Stimulated activated CD4-positive, alpha-beta T cell treated with anti-CD3 and anti-CD28 coated beads, Interleukin-12 subunit alpha, Interleukin-12 subunit beta, amount 100 ng/mL, for 48 hours (primary cell): ENCODE results near the gene GLOD5.

Source experiments
- DNase-seq, 3 donors: peaks; one replicate each; pipeline ENCODE4 v3.0.0-alpha.2; 2020; ENCODE audit warnings: low read depth in 2 of 3, low spot score in 1 of 3

Gene GLOD5

DNA sequence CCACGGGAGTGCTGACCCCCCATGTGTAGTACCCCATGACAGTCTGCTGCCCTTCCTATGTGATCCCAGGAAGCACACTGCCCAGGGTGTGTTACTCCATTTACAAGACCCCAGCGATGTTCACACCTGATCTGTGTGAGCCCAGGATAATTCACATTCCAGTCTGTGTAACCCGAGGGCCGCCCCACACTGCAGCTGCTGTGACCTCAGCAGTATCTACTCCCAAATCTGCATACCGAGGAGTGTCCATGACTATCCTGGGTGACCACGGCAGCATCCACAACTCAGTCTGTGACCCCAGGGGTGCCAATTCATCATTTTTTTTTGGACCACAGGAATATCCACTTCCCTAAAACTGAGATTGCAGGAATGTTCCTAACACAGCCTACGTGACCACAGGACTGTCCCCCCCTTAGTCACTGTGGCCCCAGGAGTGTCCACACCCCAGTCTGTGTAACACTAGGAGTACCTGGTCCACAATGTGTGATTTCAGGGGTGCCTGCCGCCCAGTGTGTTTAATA, 7.8 kb upstream of the GLOD5 start:
- no peak for DNase-seq

DNA sequence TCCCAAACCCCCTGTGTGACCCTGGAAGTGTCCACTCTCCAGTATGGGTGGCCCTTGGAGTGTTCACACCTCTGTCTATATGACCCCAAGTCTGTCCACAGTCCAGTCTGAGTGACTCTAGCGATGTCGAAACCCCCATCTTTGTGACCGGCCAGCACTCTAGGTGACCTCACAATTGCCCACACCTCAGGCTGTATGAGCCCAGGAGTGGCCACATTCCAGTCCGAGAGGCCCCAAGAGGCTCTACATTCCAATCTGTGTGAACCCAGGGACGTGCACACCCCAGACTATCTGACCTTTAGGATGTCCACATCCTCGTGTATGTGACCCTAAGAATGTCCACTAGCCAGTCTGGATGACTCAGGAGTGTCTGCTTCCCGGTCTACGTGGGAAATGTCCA, 7.3 kb upstream of the GLOD5 start:
- no peak for DNase-seq

DNA sequence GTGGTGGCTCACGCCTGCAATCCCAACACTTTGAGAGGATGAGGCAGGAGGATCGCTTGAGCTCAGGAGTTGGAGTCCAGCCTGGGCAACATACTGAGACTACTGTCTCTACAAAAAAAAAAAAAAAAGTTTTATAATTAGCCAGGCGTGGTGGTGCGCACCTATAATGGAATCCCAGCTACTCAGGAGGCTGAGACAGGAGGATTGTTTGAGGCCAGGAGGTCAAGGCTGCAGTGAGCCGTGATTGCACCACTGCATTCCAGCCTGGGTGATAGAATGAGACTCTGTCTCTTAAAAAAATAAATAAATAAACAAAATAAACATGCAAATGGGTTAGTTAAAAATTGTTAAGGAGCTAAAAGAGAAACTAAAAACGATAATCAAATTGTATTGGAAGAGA, 7.7 kb downstream of the GLOD5 start:
- DNase-seq, result no peak

DNA sequence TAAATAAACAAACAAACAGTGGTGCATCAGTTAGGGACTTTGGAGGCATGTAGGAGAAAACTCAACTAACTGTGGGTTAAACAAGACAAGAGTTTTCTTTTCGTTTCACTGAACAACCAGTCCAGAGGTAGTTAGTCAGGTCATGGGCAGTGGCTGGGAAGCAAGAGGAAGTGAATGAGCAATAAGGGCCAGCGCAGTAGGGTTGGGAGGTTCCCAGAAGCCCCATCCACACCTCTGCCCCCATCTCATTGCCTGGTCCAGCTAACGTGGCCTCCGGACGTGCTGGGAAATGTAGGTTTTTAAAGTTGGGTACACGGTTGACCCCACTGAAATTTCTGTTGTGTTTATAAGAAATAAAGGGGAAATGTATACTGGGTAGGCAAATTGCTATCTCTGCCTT, 8.7 kb downstream of the GLOD5 start:
- DNase-seq, result no peak

DNA sequence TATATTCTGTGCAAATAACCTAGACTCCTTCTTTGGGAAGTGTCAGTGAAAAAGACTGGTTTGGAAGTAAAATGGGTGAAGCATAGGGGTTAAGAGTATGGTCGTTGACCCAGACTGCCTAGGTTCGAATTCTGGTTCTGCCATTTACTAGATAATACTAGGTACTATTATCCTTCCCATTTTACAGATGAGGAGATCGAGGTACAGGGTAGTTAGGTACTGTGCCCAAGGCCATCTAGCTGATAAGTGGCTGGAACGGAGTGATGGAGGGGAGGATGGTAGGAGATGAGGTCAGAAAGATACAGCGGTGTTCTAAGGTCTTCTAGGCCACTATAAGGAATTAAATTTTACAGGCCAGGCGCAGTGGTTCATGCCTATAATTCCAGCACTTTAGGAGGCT, 11.1 kb downstream of the GLOD5 start:
- no peak for DNase-seq

DNA sequence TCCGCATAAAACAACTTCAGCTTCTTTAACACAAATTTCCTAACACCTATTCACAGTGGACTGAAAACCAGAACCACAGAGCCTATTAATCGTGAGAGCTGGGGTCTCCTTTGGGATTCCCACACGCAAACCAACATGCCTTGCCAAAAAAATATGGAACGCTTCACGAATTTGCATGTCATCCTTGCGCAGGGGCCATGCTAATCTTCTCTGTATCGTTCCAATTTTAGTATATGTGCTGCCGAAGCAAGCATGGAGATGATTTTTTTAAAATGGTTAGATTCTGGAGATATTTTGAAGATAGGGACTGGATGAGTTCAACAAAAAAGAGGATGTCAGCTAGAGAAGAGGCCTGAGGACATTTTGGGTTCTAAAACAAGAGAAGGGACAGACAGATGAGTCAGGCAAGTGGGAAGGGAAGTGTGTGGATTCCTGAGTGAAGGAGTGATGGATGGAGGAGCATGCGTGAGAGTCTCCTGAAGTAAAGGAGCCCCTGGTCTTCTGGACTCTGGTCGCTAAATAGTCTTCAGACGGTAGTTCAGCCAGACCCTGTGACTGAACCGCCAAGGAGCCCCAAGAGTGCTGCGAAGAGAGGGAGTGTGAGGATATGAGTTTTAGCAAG, 15.4 kb downstream of the GLOD5 start:
- DNase-seq, result no peak

DNA sequence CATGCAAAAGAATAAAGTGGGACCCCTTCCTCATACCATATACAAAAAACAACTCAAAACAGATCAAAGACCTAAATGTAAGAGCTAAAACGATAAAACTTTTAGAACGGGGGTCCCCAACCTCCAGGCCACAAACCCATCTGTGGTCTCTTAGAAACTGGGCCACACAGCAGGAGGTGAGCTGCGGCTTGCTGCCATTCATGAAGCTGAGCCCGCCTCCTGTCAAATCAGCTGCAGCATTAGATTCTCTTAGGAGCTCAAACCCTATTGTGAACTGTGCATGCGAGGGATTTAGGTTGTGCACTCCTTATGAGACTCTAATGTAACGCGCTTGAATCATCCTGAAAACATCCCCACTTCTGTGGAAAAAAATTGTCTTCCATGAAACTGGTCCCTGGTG, 17.9 kb downstream of the GLOD5 start:
- no peak for DNase-seq

DNA sequence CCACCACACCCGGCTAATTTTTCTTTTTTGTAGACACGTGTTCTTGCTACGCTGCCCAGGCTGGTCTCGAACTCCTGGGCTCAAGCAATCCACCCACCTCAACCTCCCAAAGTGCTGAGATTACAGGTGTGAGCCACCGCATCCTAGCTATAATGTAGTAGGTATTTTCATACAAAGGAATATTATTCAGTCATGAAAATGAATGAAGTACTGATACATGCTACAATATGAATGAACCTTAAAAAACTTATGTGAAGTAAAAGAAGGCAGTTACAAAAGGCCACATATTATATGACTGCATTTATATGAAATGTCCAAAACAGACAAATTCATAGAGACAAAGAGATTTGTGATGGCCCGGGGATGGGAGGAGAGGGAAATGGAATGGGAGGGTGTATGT, 20.2 kb downstream of the GLOD5 start:
- no peak for DNase-seq

DNA sequence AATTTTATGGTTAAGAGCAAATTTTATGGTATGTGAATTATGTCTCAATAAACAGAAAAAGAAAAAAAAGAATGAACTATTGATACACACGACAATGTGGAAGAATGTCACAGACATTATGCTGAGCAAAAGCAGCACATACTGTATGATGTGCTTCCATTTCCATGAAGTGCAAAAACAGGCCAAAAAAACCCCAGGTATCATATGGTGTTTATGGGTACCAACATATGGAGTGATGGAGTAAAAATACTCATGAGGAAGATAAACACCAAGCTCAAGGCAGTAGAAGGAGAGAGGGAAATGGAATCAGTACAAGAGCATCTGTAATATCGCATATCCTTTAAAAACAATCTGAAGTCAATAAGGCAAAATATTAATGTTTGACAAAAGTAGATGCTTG, 20.7 kb downstream of the GLOD5 start:
- no peak for DNase-seq

DNA sequence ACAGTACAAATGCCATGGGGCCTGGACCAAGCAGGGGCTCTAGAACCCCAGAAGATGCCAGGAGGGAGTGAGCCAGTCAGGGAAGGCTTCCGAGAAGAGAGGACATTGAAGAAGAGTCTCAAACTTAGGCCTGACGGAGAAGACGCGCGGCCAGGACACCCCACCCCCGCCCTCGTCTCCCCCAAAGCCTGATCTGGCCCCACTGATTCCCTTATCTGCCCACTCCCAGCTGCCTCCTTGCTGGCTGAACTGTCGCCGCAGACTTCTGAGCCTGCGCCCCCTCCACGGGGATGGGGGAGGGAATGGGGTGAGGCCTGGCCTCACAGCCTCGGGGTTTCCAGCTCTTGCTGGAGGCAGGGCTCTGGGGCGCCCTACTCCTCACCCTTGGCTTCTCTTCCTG, 21.2 kb downstream of the GLOD5 start:
- DNase-seq, result no peak

DNA sequence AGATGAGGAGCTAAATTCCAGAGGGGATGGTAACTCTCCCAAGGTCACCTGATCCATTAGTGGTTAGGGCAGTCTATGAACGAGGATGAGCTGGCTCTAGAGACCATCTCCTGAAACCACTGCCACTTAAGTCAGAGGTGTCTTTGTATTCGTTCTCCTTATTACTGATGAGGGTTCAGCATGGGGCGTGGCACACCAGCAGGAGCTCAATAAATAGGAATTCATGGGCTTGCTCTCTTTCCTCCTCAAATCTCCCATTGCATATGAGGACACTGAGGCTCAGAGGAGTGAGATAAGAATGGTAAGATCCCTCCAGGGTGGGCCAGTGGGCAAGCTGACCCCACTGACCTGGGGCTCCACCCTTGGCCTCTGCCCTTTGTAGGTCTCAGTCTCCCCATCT, 23.2 kb downstream of the GLOD5 start:
- DNase-seq, result no peak

DNA sequence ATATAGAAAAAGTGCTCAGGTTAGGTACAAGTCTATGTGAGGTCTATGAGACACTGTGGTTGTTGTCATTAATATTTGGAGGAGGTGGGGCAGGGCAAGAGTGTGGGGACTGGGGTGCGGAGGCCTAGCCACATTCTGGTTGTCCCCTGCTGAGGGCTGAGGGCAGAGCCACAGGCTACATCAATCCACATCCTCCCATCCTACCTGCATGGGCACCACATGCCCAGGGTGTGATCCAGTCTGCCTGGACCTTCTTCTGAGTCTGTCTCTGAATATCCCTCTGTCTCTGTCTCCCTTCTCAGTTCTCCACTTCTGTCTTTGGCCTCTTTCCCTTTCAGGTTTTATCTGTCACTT, 23.6 kb downstream of the GLOD5 start:
- no peak for DNase-seq

DNA sequence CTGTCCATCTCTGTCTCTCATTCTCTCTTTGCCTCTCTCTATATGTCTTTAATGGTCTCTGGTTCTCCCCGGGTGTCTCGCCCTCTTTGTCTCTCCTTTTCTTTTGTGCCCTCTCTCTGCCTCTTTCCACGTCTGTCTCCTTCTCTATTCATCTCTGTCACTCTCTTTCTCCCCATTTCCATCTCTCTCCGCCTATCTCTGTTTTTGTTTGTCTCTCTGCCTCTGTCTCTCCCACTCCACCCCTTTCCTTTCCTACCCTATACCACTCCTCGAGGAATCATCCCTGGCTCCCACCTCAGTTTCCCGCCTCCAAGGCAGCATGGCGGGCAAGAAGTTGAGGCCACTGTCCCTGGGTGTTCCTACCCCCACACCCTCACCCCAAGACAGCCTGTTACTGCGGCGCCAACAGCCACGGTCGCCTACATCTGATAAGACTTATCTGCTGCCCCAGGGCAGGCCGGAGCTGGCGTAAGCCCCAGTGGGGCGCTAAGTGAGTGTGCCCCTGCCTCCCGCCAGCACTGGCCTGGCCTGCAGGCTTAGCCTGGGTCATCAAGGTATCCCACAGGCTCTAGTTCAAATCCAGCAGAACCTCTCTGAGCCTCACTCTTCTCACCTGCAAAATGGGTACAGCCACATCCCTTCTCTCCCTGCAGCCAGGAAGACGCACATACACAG, 24.1 kb downstream of the GLOD5 start:
- no peak for DNase-seq

DNA sequence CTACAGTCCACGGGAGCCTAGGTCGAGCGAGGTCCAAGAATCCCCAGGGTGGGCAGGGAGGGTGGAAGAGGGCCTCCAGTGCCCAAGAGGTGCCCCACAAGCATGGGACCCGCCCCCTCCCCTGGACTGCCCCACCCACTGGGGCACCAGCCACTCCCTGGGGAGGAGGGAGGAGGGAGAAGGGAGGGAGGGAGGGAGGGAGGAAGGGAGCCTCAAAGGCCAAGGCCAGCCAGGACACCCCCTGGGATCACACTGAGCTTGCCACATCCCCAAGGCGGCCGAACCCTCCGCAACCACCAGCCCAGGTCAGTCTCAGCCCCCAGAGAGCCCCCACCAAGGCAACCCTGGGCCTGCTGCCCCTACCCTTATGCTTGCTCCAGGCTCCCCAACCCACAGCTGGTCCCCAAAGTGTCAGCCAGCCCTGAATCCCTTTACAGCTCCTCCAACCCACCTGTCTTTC, 24.8 kb downstream of the GLOD5 start, which contains the start of gene GATA1:
Gene GATA1, plus strand, starts transcription at position 250 of the 460 bp plus-strand sequence. CDS start 4,520 bp downstream, outside the sequence.
- no peak for DNase-seq

DNA sequence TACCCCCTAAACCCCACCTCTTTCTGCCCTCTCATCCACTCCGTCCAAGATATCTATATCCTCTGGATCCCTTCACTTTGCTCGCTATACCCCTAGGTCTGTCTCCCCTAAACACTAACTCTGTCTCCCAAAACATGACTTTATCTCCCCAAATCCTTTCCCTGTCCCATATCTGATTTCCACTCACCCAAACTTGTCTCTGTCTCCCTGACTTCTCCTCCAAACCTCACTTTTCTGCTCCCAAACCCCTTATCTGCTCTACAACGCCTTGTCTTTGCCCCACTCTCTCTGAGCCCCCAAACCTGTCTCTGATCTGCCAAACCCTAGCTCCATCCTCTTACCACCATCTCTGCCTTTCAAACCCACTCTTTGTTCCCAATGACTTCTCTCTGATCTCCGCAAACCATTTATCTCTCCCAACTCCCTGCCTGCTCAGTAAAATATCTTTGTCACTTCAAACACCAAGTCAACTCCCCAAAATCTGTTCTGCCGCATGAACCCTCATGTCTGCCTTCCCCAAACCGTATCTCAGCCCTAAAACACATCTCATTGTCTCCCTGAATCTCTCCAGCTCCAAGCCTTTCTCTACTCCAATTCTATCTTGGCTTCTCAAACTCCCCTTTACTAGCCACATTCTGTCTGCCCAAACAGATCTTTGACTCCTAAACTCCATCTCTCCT, 25.4 kb downstream of the GLOD5 start:
- no peak for DNase-seq

DNA sequence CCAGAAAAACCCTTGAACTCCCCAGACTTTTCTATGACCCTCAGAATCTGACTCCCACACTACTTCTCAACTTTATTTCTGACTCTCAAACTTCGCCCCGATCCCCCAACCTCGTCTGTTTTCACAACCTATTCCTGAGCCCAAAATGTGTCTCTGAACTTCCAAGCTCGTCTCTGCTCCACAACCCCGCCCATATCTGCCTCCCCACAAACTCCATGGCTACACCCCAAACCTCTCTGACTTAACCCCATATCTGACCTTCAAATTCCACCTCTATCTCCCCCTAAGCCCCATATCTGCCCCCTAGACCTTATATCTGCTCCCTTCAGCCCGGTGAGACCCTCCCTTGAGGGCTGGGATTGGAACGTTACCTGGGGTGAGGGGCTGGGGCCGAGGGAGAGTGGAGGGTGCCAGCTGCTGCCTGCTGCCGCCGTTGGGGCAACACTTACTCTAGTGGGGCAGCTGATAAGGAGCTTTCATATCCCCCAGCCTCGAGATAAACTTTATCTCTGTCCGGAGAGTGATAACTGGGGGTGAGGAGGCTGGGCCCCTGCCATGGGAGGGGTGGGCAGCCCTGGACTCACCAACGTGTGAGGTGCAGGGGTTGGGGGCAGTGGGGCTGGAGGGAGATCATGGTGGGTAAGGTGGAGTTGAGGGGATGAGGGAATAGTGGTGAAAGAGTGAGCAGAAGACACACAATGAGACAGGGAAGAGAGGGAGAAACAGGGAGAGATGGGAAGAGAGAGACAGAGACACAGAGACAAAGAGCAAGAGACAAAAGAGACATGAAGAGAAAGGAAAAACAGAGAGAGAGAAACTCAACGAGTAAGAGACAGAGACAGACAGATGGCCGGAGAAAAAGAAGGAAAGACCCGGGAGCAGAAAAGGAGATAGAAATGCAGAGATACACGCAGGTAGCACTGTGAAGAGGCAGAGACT, 26.2 kb downstream of the GLOD5 start:
- DNase-seq, result no peak

DNA sequence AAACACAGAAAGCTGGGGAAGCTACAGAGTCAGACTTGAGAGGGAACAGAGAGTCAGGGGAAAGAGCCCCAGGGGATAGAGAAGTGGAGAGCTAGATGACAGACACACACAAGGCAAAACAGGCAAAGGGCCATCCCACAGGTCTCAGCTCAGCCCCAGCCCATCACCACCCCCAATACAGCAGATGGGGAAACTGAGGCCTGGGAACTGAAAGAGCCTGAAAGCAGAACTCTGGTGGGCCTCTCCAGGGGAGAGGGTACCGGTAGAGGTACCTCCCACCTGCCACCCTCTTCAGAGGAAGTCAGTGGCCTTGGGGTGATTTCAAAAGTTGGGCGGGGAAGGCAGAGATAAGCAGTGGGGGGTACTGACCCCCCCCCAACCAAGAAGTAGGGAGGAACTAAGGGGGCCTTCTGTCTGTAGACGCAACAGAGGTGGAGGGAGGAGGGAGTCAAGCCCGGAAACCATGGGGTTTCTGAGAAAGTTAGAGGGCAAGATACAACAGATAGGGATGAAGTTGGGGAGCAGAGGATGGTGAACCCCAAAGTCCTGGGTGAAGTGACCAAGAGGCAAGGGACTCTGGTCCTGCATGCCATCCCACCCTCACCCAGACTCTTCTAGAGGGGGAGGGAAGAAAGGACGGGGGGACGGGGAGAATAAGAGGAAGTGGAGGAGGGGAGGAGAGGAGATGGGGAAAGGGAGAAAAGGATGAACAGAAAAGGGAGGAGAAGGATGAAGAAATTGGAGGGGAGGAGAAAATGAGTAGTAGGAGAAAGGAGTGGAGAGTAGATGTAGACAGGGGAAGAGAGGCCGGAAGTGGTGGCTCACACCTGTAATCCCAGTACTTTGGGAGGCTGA, 28.0 kb downstream of the GLOD5 start:
- no peak for DNase-seq

DNA sequence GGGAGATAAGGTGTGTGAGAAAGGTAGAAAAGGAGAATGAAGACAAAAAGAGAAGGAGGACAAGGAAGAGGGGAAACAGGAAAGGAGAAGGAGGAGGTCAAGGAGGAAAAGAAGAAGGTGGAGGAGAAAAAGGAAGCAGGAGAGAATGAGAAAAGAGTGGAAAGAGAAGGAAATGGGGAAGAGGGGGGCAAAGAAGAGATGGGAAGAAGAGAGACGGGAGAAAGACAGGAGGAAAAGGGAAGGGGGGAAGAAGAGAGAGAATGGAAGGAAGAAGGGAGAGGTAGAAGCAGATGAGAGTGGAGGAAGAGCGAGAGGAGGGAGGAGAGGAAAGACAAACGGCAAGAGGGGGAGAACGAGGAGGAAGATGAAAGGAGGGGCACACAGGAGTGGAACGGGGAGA, 28.9 kb downstream of the GLOD5 start:
- no peak for DNase-seq

DNA sequence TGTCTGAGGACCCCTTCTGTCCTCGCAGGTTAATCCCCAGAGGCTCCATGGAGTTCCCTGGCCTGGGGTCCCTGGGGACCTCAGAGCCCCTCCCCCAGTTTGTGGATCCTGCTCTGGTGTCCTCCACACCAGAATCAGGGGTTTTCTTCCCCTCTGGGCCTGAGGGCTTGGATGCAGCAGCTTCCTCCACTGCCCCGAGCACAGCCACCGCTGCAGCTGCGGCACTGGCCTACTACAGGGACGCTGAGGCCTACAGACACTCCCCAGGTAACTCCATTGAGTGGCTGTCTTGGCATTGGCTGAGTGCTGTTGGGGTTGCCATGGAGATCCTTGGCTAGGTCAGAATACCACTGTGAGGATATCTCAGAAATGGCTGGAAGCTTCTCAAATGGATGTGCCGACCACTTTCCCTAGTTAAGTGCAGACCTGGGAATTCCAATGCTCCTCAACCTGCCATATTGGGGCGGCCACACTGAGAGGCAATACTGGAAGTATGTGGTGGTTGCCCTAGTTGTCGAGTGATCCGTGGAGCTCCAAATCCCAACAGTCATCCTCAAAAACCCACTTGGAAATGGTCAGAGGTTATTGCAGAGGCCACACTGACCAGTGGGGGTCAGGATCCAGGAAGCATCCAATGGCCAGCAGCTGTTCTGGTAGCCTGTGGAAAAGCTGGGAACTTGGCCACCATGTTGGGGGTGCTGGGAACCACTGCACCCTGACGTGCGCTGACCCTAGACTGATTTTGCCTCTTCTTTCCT, 29.7 kb downstream of the GLOD5 start:
- DNase-seq, result no peak

DNA sequence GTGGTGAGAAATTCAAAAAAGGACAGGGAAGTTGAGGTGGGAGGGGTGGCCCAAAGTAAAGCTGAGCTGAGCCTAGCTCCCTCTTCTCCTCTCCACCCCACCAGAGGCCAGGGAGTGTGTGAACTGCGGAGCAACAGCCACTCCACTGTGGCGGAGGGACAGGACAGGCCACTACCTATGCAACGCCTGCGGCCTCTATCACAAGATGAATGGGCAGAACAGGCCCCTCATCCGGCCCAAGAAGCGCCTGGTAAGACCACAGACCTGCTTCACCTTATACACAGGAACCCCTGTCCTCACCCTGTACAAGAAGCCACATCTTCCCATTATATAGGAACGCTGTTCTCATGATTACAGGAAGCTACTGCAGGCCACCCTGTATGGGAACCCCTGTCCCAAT, 30.7 kb downstream of the GLOD5 start:
- no peak for DNase-seq
